Esophagus muscularis mucosa (tissue), 4 donors: ENCODE data around the gene MEIOSIN. TPM values are rescaled to one million over a fixed set of nuclear protein-coding genes. Genes with fewer than 3 reads are reported as not detected.
A peak's percentile ranks its signal among the peaks of the same experiment; 100 is the strongest.

ENCODE experiments used
- DNase-seq: peaks from one replicate; pipeline ENCODE4 v3.0.0-alpha.2; 2017; ENCODE audit errors: extremely low spot score
- H3K27ac ChIP-seq, 4 donors: fragments of 200-600 bp; sonication (generic); replicated peaks in 1 of 4; 1 replicate in 3 of 4; 2 replicates in 1 of 4; pipeline ENCODE4 v1.5.1; 2016 to 2019; ENCODE audit warnings: mild to moderate bottlenecking in 1 of 4
- H3K27me3 ChIP-seq, 4 donors: fragments of 200-600 bp; sonication (generic); one replicate each; pipeline versions ENCODE4 v1.5.1 to v1.6.0; 2016 to 2019
- H3K36me3 ChIP-seq, 4 donors: fragments of 200-600 bp; sonication (generic); one replicate each; pipeline ENCODE4 v1.5.1; 2016 to 2019
- H3K4me1 ChIP-seq, 4 donors: fragments of 200-600 bp; sonication (generic); one replicate each; pipeline ENCODE4 v1.5.1; 2016 to 2019
- H3K4me3 ChIP-seq, 4 donors: fragments of 200-600 bp; sonication (generic); 1 replicate in 2 of 4; 2 replicates in 2 of 4; pipeline ENCODE4 v1.5.1; 2016 to 2019; ENCODE audit warnings: mild to moderate bottlenecking in 4 of 4, moderate library complexity in 1 of 4
- H3K9me3 ChIP-seq, 4 donors: fragments of 200-600 bp; sonication (generic); 1 replicate in 3 of 4; 2 replicates in 1 of 4; pipeline ENCODE4 v1.5.1; 2016 to 2019
- CTCF ChIP-seq, 3 experiments: fragments of 200-600 bp in 2 of 3; fragments of 450-650 bp in 1 of 3; sonication (generic) in 2 of 3; IDR thresholded peaks; one replicate each; pipeline ENCODE4 v1.5.1; 2017 to 2019; ENCODE audit warnings: antibody characterized with exemption in 3 of 3, mild to moderate bottlenecking in 2 of 3, moderate library complexity in 1 of 3
- EP300 ChIP-seq: sonication (generic); formaldehyde crosslinking; IDR thresholded peaks from one replicate; pipeline ENCODE4 v1.6.1; 2017; ENCODE audit warnings: antibody characterized with exemption
- POLR2A ChIP-seq: fragments of 450-650 bp; IDR thresholded peaks from one replicate; pipeline ENCODE4 v1.6.1; 2017; ENCODE audit warnings: antibody characterized with exemption, moderate library complexity, mild to moderate bottlenecking, low read depth
- POLR2AphosphoS5 ChIP-seq, 2 donors: sonication (generic); formaldehyde crosslinking; IDR thresholded peaks; one replicate each; pipeline ENCODE4 v1.6.1; 2017; ENCODE audit warnings: antibody characterized with exemption in 2 of 2
- WGBS: methylation state at CpG from one replicate; pipeline ENCODE4 v1.1.5; 2018; 5-methylcytosine and 5-hydroxymethylcytosine counted together
- intact Hi-C: fragments of 100-400 bp; cut with DNase I; formaldehyde crosslinking; loops from one replicate; pipeline ENCODE4 v1.15.1; 2023
- total RNA-seq, 4 donors: library from RNA; depleted of rRNA; stranded (reverse); fragments of >200 nt; gene quantifications; one replicate each; pipeline versions ENCODE4 v1.1.0 to v1.2.1, GENCODE V29; 2016

Gene MEIOSIN
- total RNA-seq, 4 donors from 2014 or later: not detected

- Histone ChIP-seq H3K27ac (peak overlapping the region; percentile 91 to 98 (median 97)), H3K9me3 (no peaks in the 10 kb centered on the region), H3K27me3 (no peaks in the 10 kb centered on the region), H3K36me3 (peaks cover 0 to 22% (median 11%) of the 10 kb centered on the region in 4 donors), H3K4me3 (peak overlapping the region; percentile 87 to 98 (median 92)), H3K4me1 (peaks cover 48 to 85% (median 76%) of the 10 kb centered on the region in 4 donors)
- intact Hi-C loops: loop anchor here (2.0 kb wide), 2 partner anchors 49 to 75 kb away; partner anchors contain the start of gene QPCTL
- no peak for DNase-seq
- TF ChIP-seq CTCF (IDR thresholded peaks at IDR 0.05) (peak in 1 of 3 experiments; percentile 4), POLR2AphosphoS5 (IDR thresholded peaks at IDR 0.05) (peak; percentile 63 to 74), EP300 (no peak), POLR2A (no peak)
- WGBS: 3% methylated on average over 8 of the region's 102 CpGs
These were observed 34.8 kb downstream of the MEIOSIN start for GRCh38 chr19:45767881-45768654.

DNA sequence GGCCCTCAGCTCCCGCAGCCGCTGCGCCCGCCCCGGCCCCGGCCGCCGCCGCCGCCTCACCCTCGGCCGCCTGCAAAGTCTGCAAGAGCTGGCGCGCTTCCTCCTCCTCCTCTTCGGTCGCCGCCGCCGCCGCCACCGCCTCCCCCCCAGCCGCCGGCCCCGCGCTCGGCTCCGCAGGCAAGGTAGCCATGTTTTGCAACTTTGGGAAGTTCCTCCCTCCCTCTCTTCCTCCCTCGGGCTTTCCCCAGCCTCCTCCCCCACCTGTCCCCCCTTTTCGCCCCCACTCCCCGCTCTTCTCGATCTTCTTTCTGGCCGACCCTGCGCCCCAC is 35.4 kb downstream of the MEIOSIN start:
- H3K4me1 ChIP-seq: peaks cover 47 to 80% (median 70%) of the 10 kb centered on the region in 4 donors

DNA sequence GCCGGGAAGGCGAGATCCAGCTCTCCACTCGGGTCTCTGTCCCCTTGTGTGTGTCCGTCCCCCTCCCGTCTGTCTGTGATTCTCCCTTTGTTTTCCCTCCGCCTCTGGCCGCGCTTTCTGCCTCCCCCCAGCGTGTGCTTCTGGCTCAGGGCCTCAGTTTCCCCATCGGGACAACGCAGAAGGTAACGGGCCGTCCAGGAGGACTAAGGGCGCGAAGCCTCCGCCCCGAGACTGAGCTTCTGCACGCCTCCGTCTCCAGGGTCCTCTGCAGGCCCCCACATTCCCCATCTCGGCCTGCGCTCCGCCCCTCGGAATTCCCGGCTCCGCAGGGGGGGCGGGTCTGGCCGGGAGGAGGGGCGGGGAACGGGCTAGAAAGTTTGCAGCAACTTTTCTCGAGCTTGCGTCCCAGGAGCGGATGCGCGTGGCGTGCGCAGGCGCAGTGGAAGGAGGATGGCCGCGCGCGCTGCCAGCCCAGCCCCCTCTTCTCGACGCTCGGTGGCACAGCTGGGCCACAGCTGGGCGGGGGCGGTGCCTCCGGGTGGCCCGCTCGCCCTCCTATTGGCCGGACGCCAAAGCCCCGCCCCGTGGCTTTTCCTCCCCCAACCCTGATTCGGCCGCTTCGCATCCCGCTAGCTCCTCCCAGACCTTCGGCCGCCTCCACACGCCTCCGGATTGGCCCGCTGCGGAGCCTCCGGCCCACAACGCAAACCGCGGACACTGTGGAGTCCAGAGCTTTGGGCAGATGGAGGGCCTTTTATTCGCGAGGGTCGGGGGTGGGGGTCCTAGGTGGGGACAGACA is 35.9 kb downstream of the MEIOSIN start, which contains the start of gene SIX5:
SIX5 (minus strand) TSS at position 269 of the 799 bp plus-strand sequence. CDS start 408 bp downstream, outside the sequence.
- 0% methylated on average over 10 of the region's 70 CpGs for WGBS

More for the DNA sequence above, 35.4 kb downstream of the MEIOSIN start:
- no peak for TF ChIP-seq POLR2A
- Histone ChIP-seq H3K9me3 (no peaks in the 10 kb centered on the region), H3K27me3 (no peaks in the 10 kb centered on the region), H3K4me3 (peak overlapping the region; percentile 87 to 98 (median 92)), H3K36me3 (peaks cover 0 to 28% (median 14%) of the 10 kb centered on the region in 4 donors), H3K27ac (peak overlapping the region; percentile 91 to 98 (median 97))
- no peak for DNase-seq
- 0% methylated on average over 15 of the region's 33 CpGs for WGBS
- intact Hi-C loops: no loop called here

GRCh38 chr19:45769821-45770191 is 36.6 kb downstream of the MEIOSIN start:
- 1% methylated on average over 25 of the region's 28 CpGs for WGBS
- no peak for DNase-seq
- H3K36me3 ChIP-seq: peaks cover 5 to 37% (median 21%) of the 10 kb centered on the region in 4 donors
- TF ChIP-seq CTCF (IDR thresholded peaks at IDR 0.05) (no peak), EP300 (no peak), POLR2AphosphoS5 (IDR thresholded peaks at IDR 0.05) (no peak), POLR2A (no peak)
- H3K27me3 ChIP-seq: no peaks in the 10 kb centered on the region
- peaks cover 35 to 69% (median 58%) of the 10 kb centered on the region in 4 donors for H3K4me1 ChIP-seq
- H3K9me3 ChIP-seq: no peaks in the 10 kb centered on the region
- H3K27ac ChIP-seq: peak overlapping the region; percentile 91 to 98 (median 97)
- intact Hi-C loops: loop anchor here (1.0 kb wide), 1 partner anchor 29 kb away; no protein-coding TSS in a partner anchor
- H3K4me3 ChIP-seq: peak overlapping the region; percentile 87 to 98 (median 92)

More for the DNA sequence above, 35.9 kb downstream of the MEIOSIN start, which contains the start of gene SIX5:
- Histone ChIP-seq H3K4me1 (peaks cover 42 to 75% (median 65%) of the 10 kb centered on the region in 4 donors), H3K27ac (peak within 1 kb of the TSS; percentile 91 to 98 (median 97)), H3K9me3 (no peaks in the 10 kb centered on the region), H3K4me3 (peak within 1 kb of the TSS; percentile 87 to 98 (median 92)), H3K36me3 (peaks cover 0 to 31% (median 15%) of the 10 kb centered on the region in 4 donors), H3K27me3 (no peaks in the 10 kb centered on the region)
- TF ChIP-seq CTCF (IDR thresholded peaks at IDR 0.05) (peak in 1 of 3 experiments; percentile 6), EP300 (no peak), POLR2AphosphoS5 (IDR thresholded peaks at IDR 0.05) (peak; percentile 98 to 99), POLR2A (peak; percentile 84)
- DNase-seq: peak; percentile 99
- intact Hi-C loops: loop anchor here (1.0 kb wide), 1 partner anchor 30 kb away; no protein-coding TSS in a partner anchor
